Neuronal stem cell (in vitro differentiated cells): ENCODE results near the gene PROSER3.

Source experiments
- DNase-seq: peaks from one replicate; pipeline ENCODE4 v3.0.0-alpha.2; 2013; ENCODE audit warnings: low spot score
- H2AFZ ChIP-seq: one replicate; pipeline ENCODE4 v1.6.1; 2013; ENCODE audit warnings: mild to moderate bottlenecking, low read length, inconsistent platforms
- H2AK5ac ChIP-seq: 2 replicates; pipeline ENCODE4 v1.6.1; 2013; ENCODE audit warnings: low read depth, mild to moderate bottlenecking, inconsistent platforms, low read length, moderate library complexity, mixed read lengths
- H2BK120ac ChIP-seq: 2 replicates; pipeline ENCODE4 v1.6.1; 2013; ENCODE audit warnings: low read depth, mild to moderate bottlenecking, inconsistent platforms, low read length, moderate library complexity, mixed read lengths
- H2BK12ac ChIP-seq: one replicate; pipeline ENCODE4 v1.6.1; 2013; ENCODE audit warnings: low read length, inconsistent platforms
- H2BK15ac ChIP-seq: 2 replicates; pipeline ENCODE4 v1.6.1; 2013; ENCODE audit warnings: mild to moderate bottlenecking, low read length, inconsistent platforms, mixed read lengths
- H2BK5ac ChIP-seq: one replicate; pipeline ENCODE4 v1.6.1; 2013; ENCODE audit warnings: inconsistent platforms, mild to moderate bottlenecking, low read length, moderate library complexity
- H3K14ac ChIP-seq: one replicate; pipeline ENCODE4 v1.6.1; 2013; ENCODE audit warnings: low read length, inconsistent platforms
- H3K18ac ChIP-seq: 2 replicates; pipeline ENCODE4 v1.6.1; 2013; ENCODE audit warnings: low read length, inconsistent platforms
- H3K23ac ChIP-seq: 2 replicates; pipeline ENCODE4 v1.6.1; 2013; ENCODE audit warnings: low read depth, mild to moderate bottlenecking, mixed read lengths, low read length, inconsistent platforms; ENCODE audit not compliant: poor library complexity
- H3K27ac ChIP-seq: replicated peaks from 3 replicates; pipeline ENCODE4 v1.5.1; 2013; ENCODE audit warnings: low read length, inconsistent platforms
- H3K27me3 ChIP-seq, 3 experiments: 2 replicates each; pipeline ENCODE4 v1.6.1; 2013; ENCODE audit warnings: low read length in 3 of 3, mild to moderate bottlenecking in 2 of 3, inconsistent platforms in 1 of 3, low read depth in 1 of 3, mixed read lengths in 1 of 3, moderate library complexity in 1 of 3; ENCODE audit not compliant: control insufficient read depth in 3 of 3, insufficient read depth in 3 of 3
- H3K36me3 ChIP-seq, 2 donors: replicated peaks in 1 of 2; 2 replicates each; pipeline ENCODE4 v1.6.1; 2013; ENCODE audit warnings: low read length in 2 of 2; ENCODE audit not compliant: control insufficient read depth in 2 of 2, insufficient read depth in 2 of 2
- H3K4ac ChIP-seq: 2 replicates; pipeline ENCODE4 v1.6.1; 2013; ENCODE audit warnings: inconsistent platforms, mild to moderate bottlenecking, low read length, moderate library complexity
- H3K4me1 ChIP-seq, 2 donors: 1 replicate in 1 of 2; 2 replicates in 1 of 2; pipeline ENCODE4 v1.6.1; 2013; ENCODE audit warnings: low read length in 2 of 2, low read depth in 1 of 2; ENCODE audit not compliant: control insufficient read depth in 2 of 2, insufficient read depth in 1 of 2
- H3K4me2 ChIP-seq: one replicate; pipeline ENCODE4 v1.6.1; 2013; ENCODE audit warnings: mild to moderate bottlenecking, low read length, inconsistent platforms; ENCODE audit not compliant: insufficient read depth, poor library complexity, severe bottlenecking
- H3K4me3 ChIP-seq, 2 donors: 2 replicates each; pipeline ENCODE4 v1.5.1; 2013; ENCODE audit warnings: low read length in 2 of 2, mild to moderate bottlenecking in 2 of 2, inconsistent platforms in 1 of 2, moderate library complexity in 1 of 2
- H3K79me1 ChIP-seq: one replicate; pipeline ENCODE4 v1.6.1; 2013; ENCODE audit warnings: low read depth, mild to moderate bottlenecking, inconsistent platforms, low read length, moderate library complexity
- H3K9ac ChIP-seq: one replicate; pipeline ENCODE4 v1.6.1; 2013; ENCODE audit warnings: mild to moderate bottlenecking, low read depth, low read length, inconsistent platforms; ENCODE audit not compliant: poor library complexity
- H3K9me3 ChIP-seq, 2 donors: replicated peaks in 1 of 2; 2 replicates each; pipeline versions ENCODE3 to v1.6.1; 2013; ENCODE audit warnings: low read length in 2 of 2, mild to moderate bottlenecking in 2 of 2, inconsistent platforms in 1 of 2, low read depth in 1 of 2, mixed read lengths in 1 of 2, moderate library complexity in 1 of 2; ENCODE audit not compliant: control insufficient read depth in 2 of 2, insufficient read depth in 1 of 2
- H4K8ac ChIP-seq: one replicate; pipeline ENCODE4 v1.6.1; 2013; ENCODE audit warnings: low read depth, mild to moderate bottlenecking, inconsistent platforms, low read length, moderate library complexity
- H4K91ac ChIP-seq: one replicate; pipeline ENCODE4 v1.6.1; 2013; ENCODE audit warnings: low read length, low read depth, mild to moderate bottlenecking, inconsistent platforms; ENCODE audit not compliant: poor library complexity
- WGBS, 2 donors: extraction: QIAGEN DNeasy Blood & Tissue Kit; methylation state at CpG; one replicate each; pipeline ENCODE4 v1.1.7; 2013; ENCODE audit warnings: missing lambda C conversion rate in 2 of 2, mixed read lengths in 1 of 2; ENCODE audit not compliant: insufficient read length in 2 of 2, insufficient replicate concordance in 1 of 2; ENCODE audit errors: extremely low coverage in 2 of 2; 5-methylcytosine and 5-hydroxymethylcytosine counted together

PROSER3 gene

DNA sequence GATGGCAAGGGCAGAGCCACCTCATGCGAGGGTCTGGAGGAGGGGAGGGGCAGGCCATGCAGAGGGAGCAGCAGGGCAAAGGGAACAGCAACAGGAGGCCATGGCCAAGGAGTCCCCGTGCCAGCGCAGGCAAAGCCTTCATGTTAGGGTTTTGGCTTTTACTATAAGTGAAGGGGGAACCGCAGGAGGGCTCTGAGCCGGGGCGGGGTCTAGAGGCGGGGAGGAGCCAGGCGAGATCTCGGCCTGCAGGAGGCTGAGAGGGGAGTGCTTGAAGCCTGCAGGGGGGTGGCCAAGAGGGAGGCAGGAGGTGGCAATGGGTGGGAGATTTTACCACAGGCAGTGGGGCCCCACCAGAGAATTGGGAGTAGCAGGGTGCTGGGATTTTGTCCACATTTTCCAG lies 23.7 kb downstream of the PROSER3 start:
- Histone ChIP-seq H3K27ac (no peak overlapping the region), H3K9me3 (no peaks in the 10 kb centered on the region), H3K4me3 (no peak overlapping the region), H3K79me1 (peaks cover 2% of the 10 kb centered on the region), H2BK5ac (peak overlapping the region; percentile 39), H3K36me3 (peaks cover 33 to 88% of the 10 kb centered on the region in 2 donors), H3K27me3 (no peaks in the 10 kb centered on the region), H4K8ac (no peak overlapping the region), H3K9ac (peak overlapping the region; percentile 77), H3K4ac (no peak overlapping the region), H3K23ac (no peak overlapping the region), H3K4me2 (no peak overlapping the region), H3K4me1 (peaks cover 7 to 20% of the 10 kb centered on the region in 2 donors), H2BK120ac (no peak overlapping the region), H2BK15ac (no peak overlapping the region), H3K18ac (peak overlapping the region; percentile 48), H4K91ac (no peak overlapping the region), H2BK12ac (peak overlapping the region; percentile 41), H2AFZ (no peak overlapping the region), H3K14ac (peak overlapping the region; percentile 6), H2AK5ac (no peak overlapping the region)
- DNase-seq, result no peak
- no CpG with 5 or more reads among the region's 9 CpGs for WGBS, 2 donors

DNA sequence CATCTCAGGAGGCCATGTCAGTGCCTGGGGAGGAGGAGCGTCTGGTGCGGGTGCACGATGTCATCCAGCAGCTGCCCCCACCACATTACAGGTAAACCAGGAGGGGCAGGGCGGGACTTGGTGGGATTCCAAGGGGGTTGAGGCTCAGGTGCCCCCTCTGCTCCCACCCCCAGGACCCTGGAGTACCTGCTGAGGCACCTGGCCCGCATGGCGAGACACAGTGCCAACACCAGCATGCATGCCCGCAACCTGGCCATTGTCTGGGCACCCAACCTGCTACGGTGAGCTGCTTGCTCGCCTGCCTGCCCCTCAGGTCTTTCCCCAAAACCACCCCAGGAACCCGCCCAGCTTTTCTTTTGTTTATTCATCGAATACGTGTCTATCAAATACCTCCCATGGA lies 24.6 kb downstream of the PROSER3 start:
- Histone ChIP-seq H3K4me2 (no peak overlapping the region), H3K18ac (peak overlapping the region; percentile 11), H2AK5ac (no peak overlapping the region), H4K91ac (peak overlapping the region; percentile 53), H3K14ac (no peak overlapping the region), H2BK15ac (no peak overlapping the region), H3K36me3 (peaks cover 33 to 92% of the 10 kb centered on the region in 2 donors), H2BK12ac (no peak overlapping the region), H2BK5ac (no peak overlapping the region), H3K27me3 (no peaks in the 10 kb centered on the region), H3K4me3 (no peak overlapping the region), H3K9ac (peak overlapping the region; percentile 30), H3K4me1 (peaks cover 0 to 11% of the 10 kb centered on the region in 2 donors), H2AFZ (no peak overlapping the region), H3K79me1 (peaks cover under 1% of the 10 kb centered on the region), H3K23ac (no peak overlapping the region), H3K27ac (no peak overlapping the region), H2BK120ac (no peak overlapping the region), H4K8ac (no peak overlapping the region), H3K9me3 (no peaks in the 10 kb centered on the region), H3K4ac (no peak overlapping the region)
- no peak for DNase-seq
- WGBS, 2 donors, result no CpG with 5 or more reads among the region's 12 CpGs

DNA sequence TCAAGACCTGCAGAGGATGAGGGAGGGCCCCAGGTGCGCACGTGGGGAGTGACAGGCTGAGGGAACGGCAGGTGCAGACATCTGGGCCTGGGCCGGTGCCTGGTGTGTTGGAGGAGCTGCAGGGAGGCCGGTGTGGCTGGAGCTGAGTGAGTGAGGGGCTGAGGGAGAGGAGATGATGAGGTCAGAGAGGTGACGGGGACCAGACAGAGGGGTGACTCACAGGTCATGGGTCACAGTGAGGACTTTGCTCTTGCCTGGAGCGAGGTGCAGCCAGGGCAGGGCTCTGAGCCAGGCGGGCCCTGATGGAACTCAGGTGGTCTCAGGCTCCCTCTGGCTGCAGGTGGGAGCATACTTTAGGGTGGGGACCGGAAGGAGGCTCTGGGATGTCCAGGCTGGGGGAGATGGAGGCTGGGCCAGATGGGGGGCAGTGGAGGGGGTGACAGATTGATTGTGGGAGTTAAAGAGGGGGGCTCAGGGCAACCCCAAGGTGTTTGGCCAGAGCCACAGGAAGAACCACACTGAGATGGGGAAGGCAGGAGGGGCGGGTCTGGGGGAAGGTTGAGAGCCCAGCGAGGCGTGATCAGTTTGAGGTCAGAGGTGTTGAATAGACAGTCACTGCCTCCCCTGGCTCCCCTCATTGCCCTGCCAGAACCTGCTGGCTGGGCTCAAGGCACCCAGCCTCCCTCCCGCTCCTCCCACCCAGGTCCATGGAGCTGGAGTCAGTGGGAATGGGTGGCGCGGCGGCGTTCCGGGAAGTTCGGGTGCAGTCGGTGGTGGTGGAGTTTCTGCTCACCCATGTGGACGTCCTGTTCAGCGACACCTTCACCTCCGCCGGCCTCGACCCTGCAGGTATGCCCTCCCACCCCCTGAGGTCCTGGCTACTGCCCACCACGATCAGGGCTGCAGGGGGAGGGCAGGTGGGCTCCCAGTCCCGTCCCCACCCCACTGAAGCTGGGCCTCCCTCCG lies 25.8 kb downstream of the PROSER3 start:
- H3K4me2 ChIP-seq, result peak overlapping the region; percentile 40
- peak overlapping the region; percentile 88 for H2AK5ac ChIP-seq
- WGBS, 2 donors, result no CpG with 5 or more reads among the region's 28 CpGs
- no peak for DNase-seq
- no peak overlapping the region for H2BK120ac ChIP-seq
- peak overlapping the region; percentile 37 for H2BK15ac ChIP-seq
- peak overlapping the region; percentile 38 for H3K18ac ChIP-seq
- peaks cover 24 to 81% of the 10 kb centered on the region in 2 donors for H3K36me3 ChIP-seq
- no peak overlapping the region for H3K4me3 ChIP-seq
- H4K8ac ChIP-seq, result no peak overlapping the region
- no peak overlapping the region for H2AFZ ChIP-seq
- no peaks in the 10 kb centered on the region for H3K9me3 ChIP-seq
- H3K79me1 ChIP-seq, result no peaks in the 10 kb centered on the region
- peak overlapping the region; percentile 6 for H2BK12ac ChIP-seq
- peaks cover 0 to 11% of the 10 kb centered on the region in 2 donors for H3K4me1 ChIP-seq
- H3K23ac ChIP-seq, result peak overlapping the region; percentile 89
- H3K9ac ChIP-seq, result peak overlapping the region; percentile 83
- H3K27me3 ChIP-seq, result no peaks in the 10 kb centered on the region
- H3K4ac ChIP-seq, result no peak overlapping the region
- H3K14ac ChIP-seq, result no peak overlapping the region
- no peak overlapping the region for H3K27ac ChIP-seq
- H2BK5ac ChIP-seq, result peak overlapping the region; percentile 24
- no peak overlapping the region for H4K91ac ChIP-seq
